Measurements from ENCODE around the gene KCNT1. TPM values are rescaled to one million over a fixed set of nuclear protein-coding genes. Genes with fewer than 3 reads are reported as not detected.

The KCNT1 gene
- total RNA-seq, 1 donor from 2014 or later: not detected

- Mint-ChIP-seq H3K4me1 (ENCODE audit: low read depth) (no peaks in the 10 kb centered on the region), H3K27ac (no peak overlapping the region), H3K36me3 (ENCODE audit: low read depth) (peaks cover 27% of the 10 kb centered on the region), H3K4me3 (ENCODE audit: low read depth) (no peak overlapping the region), H3K27me3 (ENCODE audit: low read depth) (no peaks in the 10 kb centered on the region), H3K9me3 (peaks cover 9% of the 10 kb centered on the region)
- DNase-seq (ENCODE audit: low spot score): no peak
- intact Hi-C loops (cut with micrococcal nuclease): no loop called here
These were observed 128.5 kb downstream of the KCNT1 start for GRCh38 chr9:135830496-135830895.

GRCh38 chr9:135833864-135834263 is 131.9 kb downstream of the KCNT1 start:
- H3K27me3 Mint-ChIP-seq (ENCODE audit: low read depth): no peaks in the 10 kb centered on the region
- intact Hi-C loops (cut with micrococcal nuclease): no loop called here
- no peak overlapping the region for H3K4me3 Mint-ChIP-seq (ENCODE audit: low read depth)
- DNase-seq (ENCODE audit: low spot score): no peak
- no peaks in the 10 kb centered on the region for H3K4me1 Mint-ChIP-seq (ENCODE audit: low read depth)
- peaks cover 4% of the 10 kb centered on the region for H3K9me3 Mint-ChIP-seq
- no peak overlapping the region for H3K27ac Mint-ChIP-seq
- peaks cover 14% of the 10 kb centered on the region for H3K36me3 Mint-ChIP-seq (ENCODE audit: low read depth)

GRCh38 chr9:135835131-135835530 is 133.1 kb downstream of the KCNT1 start:
- Mint-ChIP-seq H3K27me3 (ENCODE audit: low read depth) (no peaks in the 10 kb centered on the region), H3K36me3 (ENCODE audit: low read depth) (peaks cover 6% of the 10 kb centered on the region), H3K4me1 (ENCODE audit: low read depth) (no peaks in the 10 kb centered on the region), H3K9me3 (no peaks in the 10 kb centered on the region), H3K27ac (no peak overlapping the region), H3K4me3 (ENCODE audit: low read depth) (no peak overlapping the region)
- intact Hi-C loops (cut with micrococcal nuclease): no loop called here
- no peak for DNase-seq (ENCODE audit: low spot score)

- Mint-ChIP-seq H3K36me3 (ENCODE audit: low read depth) (peaks cover 22% of the 10 kb centered on the region), H3K4me3 (ENCODE audit: low read depth) (no peak overlapping the region), H3K9me3 (peaks cover 7% of the 10 kb centered on the region), H3K4me1 (ENCODE audit: low read depth) (peaks cover 4% of the 10 kb centered on the region), H3K27me3 (ENCODE audit: low read depth) (no peaks in the 10 kb centered on the region), H3K27ac (no peak overlapping the region)
- intact Hi-C loops (cut with micrococcal nuclease): no loop called here
- no peak for DNase-seq (ENCODE audit: low spot score)
These were observed 137.5 kb downstream of the KCNT1 start for GRCh38 chr9:135839516-135839915.

GRCh38 chr9:135840107-135840506 is 138.1 kb downstream of the KCNT1 start:
- no peak for DNase-seq (ENCODE audit: low spot score)
- peaks cover 13% of the 10 kb centered on the region for H3K9me3 Mint-ChIP-seq
- peaks cover 28% of the 10 kb centered on the region for H3K36me3 Mint-ChIP-seq (ENCODE audit: low read depth)
- H3K4me1 Mint-ChIP-seq (ENCODE audit: low read depth): peaks cover 4% of the 10 kb centered on the region
- no peaks in the 10 kb centered on the region for H3K27me3 Mint-ChIP-seq (ENCODE audit: low read depth)
- intact Hi-C loops (cut with micrococcal nuclease): no loop called here
- no peak overlapping the region for H3K4me3 Mint-ChIP-seq (ENCODE audit: low read depth)
- H3K27ac Mint-ChIP-seq: no peak overlapping the region

GRCh38 chr9:135840539-135840938 is 138.6 kb downstream of the KCNT1 start:
- Mint-ChIP-seq H3K4me1 (ENCODE audit: low read depth) (peaks cover 4% of the 10 kb centered on the region), H3K27me3 (ENCODE audit: low read depth) (no peaks in the 10 kb centered on the region), H3K4me3 (ENCODE audit: low read depth) (no peak overlapping the region), H3K9me3 (peaks cover 18% of the 10 kb centered on the region), H3K27ac (no peak overlapping the region), H3K36me3 (ENCODE audit: low read depth) (peaks cover 32% of the 10 kb centered on the region)
- intact Hi-C loops (cut with micrococcal nuclease): no loop called here
- DNase-seq (ENCODE audit: low spot score): no peak

Other genes with a start within 250 kb of the KCNT1 start
- gene PPP1R26, start 222.4 kb upstream of the KCNT1 start, total RNA-seq: 2.2 and 2.3 TPM in 2 replicates
- gene MRPS2, start 201.5 kb upstream of the KCNT1 start, total RNA-seq: 61.7 TPM in 2 replicates
- not detected in 2 replicates for gene LCN1, start 180.7 kb upstream of the KCNT1 start, total RNA-seq
- gene OBP2A, start 156.1 kb upstream of the KCNT1 start, total RNA-seq: not detected in 2 replicates
- not detected in 2 replicates for gene PAEP, start 140.4 kb upstream of the KCNT1 start, total RNA-seq
- not detected in 2 replicates for gene GLT6D1, start 62.6 kb upstream of the KCNT1 start, total RNA-seq
- not detected in 2 replicates for gene LCN9, start 38.9 kb upstream of the KCNT1 start, total RNA-seq
- not detected in 2 replicates for gene SOHLH1, start 2.7 kb upstream of the KCNT1 start, total RNA-seq
- 44.2 and 44.4 TPM in 2 replicates for gene CAMSAP1, start 205.4 kb downstream of the KCNT1 start, total RNA-seq